HepG2 (cell line): ENCODE measurements around the gene PPP2R5B. TPM values are rescaled to one million over a fixed set of nuclear protein-coding genes. Genes with fewer than 3 reads are reported as not detected.
A peak's percentile ranks its signal among the peaks of the same experiment; 100 is the strongest.

Experiments used
- ARID4A ChIP-seq: sonication (generic); formaldehyde crosslinking; IDR thresholded peaks from 2 replicates; pipeline ENCODE4 v1.5.0; 2020; ENCODE audit warnings: mild to moderate bottlenecking, missing genetic modification reagents, borderline replicate concordance
- ATF5 ChIP-seq: sonication (generic); formaldehyde crosslinking; IDR thresholded peaks from 2 replicates; pipeline ENCODE4 v1.4.0; 2020; ENCODE audit warnings: mild to moderate bottlenecking, low read depth, missing genetic modification reagents
- ATF7 ChIP-seq, 2 experiments: fragments of 450-650 bp in 1 of 2; sonication (generic) in 1 of 2; formaldehyde crosslinking in 1 of 2; IDR thresholded peaks; 2 replicates each; pipeline versions ENCODE4 v1.4.0 to v1.6.1; 2016 to 2020; ENCODE audit warnings: antibody characterized with exemption in 1 of 2, mild to moderate bottlenecking in 1 of 2, missing genetic modification reagents in 1 of 2
- DMAP1 ChIP-seq: IDR thresholded peaks from 2 replicates; pipeline ENCODE4 v1.6.1; 2016
- FOSL2 ChIP-seq: sonication (generic); formaldehyde crosslinking; IDR thresholded peaks from 2 replicates; pipeline ENCODE4 v1.4.0; 2020; ENCODE audit warnings: missing genetic modification reagents
- HMGXB3 ChIP-seq: sonication (generic); formaldehyde crosslinking; IDR thresholded peaks from 2 replicates; pipeline ENCODE4 v1.4.0; 2020; ENCODE audit warnings: missing genetic modification reagents, borderline replicate concordance
- JUN ChIP-seq: sonication (generic); formaldehyde crosslinking; IDR thresholded peaks from 2 replicates; pipeline ENCODE4 v1.4.0; 2020; ENCODE audit warnings: mild to moderate bottlenecking, missing genetic modification reagents
- MEIS2 ChIP-seq: sonication (generic); formaldehyde crosslinking; IDR thresholded peaks from 2 replicates; pipeline ENCODE4 v1.9.0; 2021; ENCODE audit warnings: mild to moderate bottlenecking, missing genetic modification reagents
- NFE2 ChIP-seq: sonication (generic); formaldehyde crosslinking; IDR thresholded peaks from 2 replicates; pipeline ENCODE4 v1.4.0; 2020; ENCODE audit warnings: missing genetic modification reagents
- ZHX1 ChIP-seq: sonication (generic); formaldehyde crosslinking; IDR thresholded peaks from 2 replicates; pipeline ENCODE4 v1.8.1; 2022; ENCODE audit warnings: low read depth, mild to moderate bottlenecking, missing genetic modification reagents
- ZMYM4 ChIP-seq: sonication (generic); formaldehyde crosslinking; IDR thresholded peaks from 2 replicates; pipeline ENCODE4 v1.8.1; 2023; ENCODE audit warnings: mild to moderate bottlenecking, missing genetic modification reagents
- ZNF713 ChIP-seq: sonication (generic); formaldehyde crosslinking; IDR thresholded peaks from 2 replicates; pipeline ENCODE4 v1.4.0; 2020; ENCODE audit warnings: mild to moderate bottlenecking, missing genetic modification reagents
- ZNF747 ChIP-seq: sonication (generic); formaldehyde crosslinking; IDR thresholded peaks from 2 replicates; pipeline ENCODE4 v1.8.1; 2023; ENCODE audit warnings: missing genetic modification reagents, mild to moderate bottlenecking, borderline replicate concordance
- ZNF782 ChIP-seq: sonication (generic); formaldehyde crosslinking; IDR thresholded peaks from 2 replicates; pipeline ENCODE4 v1.4.0; 2020; ENCODE audit warnings: missing genetic modification reagents, mild to moderate bottlenecking, borderline replicate concordance
- ZNF790 ChIP-seq: sonication (generic); formaldehyde crosslinking; IDR thresholded peaks from 2 replicates; pipeline ENCODE4 v1.8.0; 2022; ENCODE audit warnings: missing genetic modification reagents, mild to moderate bottlenecking, borderline replicate concordance
- ZNF800 ChIP-seq: sonication (generic); formaldehyde crosslinking; IDR thresholded peaks from 2 replicates; pipeline ENCODE4 v1.4.0; 2020; ENCODE audit warnings: missing genetic modification reagents
- polyA plus RNA-seq, 8 experiments: library from polyadenylated mRNA; depleted of rRNA in 3 of 8; stranded (reverse) in 7 of 8; unstranded in 1 of 8; fragments of >200 nt; fragmentation: Illumina TruSeq in 4 of 8; extraction: Trizol in 4 of 8; gene quantifications; 2 replicates each; pipeline versions ENCODE4 v1.2.1 to v1.2.3, GENCODE V29; 2011 to 2016; ENCODE audit warnings: low read depth in 4 of 8, missing spikeins in 1 of 8, mixed read lengths in 1 of 8; ENCODE audit not compliant: insufficient read depth in 1 of 8
- total RNA-seq, 5 experiments: library from RNA; depleted of rRNA; stranded (reverse); fragments of >200 nt; fragmentation: Illumina TruSeq; extraction: Trizol; gene quantifications; 2 replicates each; pipeline ENCODE4 v1.2.3, GENCODE V29; 2016; ENCODE audit warnings: low read depth in 1 of 5

The PPP2R5B gene
- total and polyA plus RNA-seq, 2 of the 13 experiments (the other 11 are each of a cell fraction or from before 2014, with no cell fraction given), result 2.3 to 8.3 TPM

GRCh38 chr11:64878223-64878493 is 46.3 kb upstream of the PPP2R5B start (continued):
- TF ChIP-seq ARID4A (CRISPR knock-in tag) (no peak), NFE2 (no peak), MEIS2 (no peak), ZMYM4 (0 out of 2 replicates have a peak, but pooled peaks have one; percentile 12), ATF7 (IDR thresholded peaks at IDR 0.05) (no peak), ATF7 (CRISPR knock-in tag; IDR thresholded peaks at IDR 0.05) (peak; percentile 54; the same call in 1 of the 2 replicates), DMAP1 (CRISPR knock-in tag) (no peak), FOSL2 (CRISPR knock-in tag) (no peak), ZNF800 (CRISPR knock-in tag) (0 out of 2 replicates have a peak, but pooled peaks have one; percentile 45), HMGXB3 (CRISPR knock-in tag) (no peak), ZHX1 (no peak), ZNF747 (CRISPR knock-in tag) (no peak; the same call in 1 of the 2 replicates), ATF5 (CRISPR knock-in tag) (peak; percentile 52; the same call in 1 of the 2 replicates), ZNF713 (CRISPR knock-in tag) (0 out of 2 replicates have a peak, but pooled peaks have one; percentile 60), JUN (no peak), ZNF782 (CRISPR knock-in tag) (no peak; the same call in 1 of the 2 replicates), ZNF790 (CRISPR knock-in tag) (no peak)
